ENCODE data around the gene PRKCE. TPM values are rescaled to one million over a fixed set of nuclear protein-coding genes. Genes with fewer than 3 reads are reported as not detected.

The PRKCE gene
- total RNA-seq, 1 donor from 2014 or later = 21.0 TPM

DNA sequence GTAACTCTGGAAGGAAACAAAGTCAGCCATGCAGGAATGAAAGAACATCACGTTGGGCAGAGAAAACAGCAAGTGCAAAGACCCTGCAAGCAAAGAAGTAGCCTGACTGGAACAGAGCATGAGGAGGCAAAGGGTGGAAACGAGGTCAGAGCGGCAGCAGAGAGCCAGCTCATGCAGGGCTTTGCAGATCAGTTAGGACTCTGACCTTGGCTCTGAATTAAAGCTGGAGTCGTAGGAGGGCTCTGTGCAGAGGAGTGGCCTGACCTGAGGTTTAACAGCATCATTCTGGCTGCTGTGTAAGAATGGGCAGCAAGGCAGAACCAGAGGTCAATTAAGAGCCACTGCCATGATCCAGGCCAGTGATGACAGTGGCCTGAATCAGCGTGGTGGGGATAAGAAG is 220.7 kb downstream of the PRKCE start:
- no peak for DNase-seq (ENCODE audit: low read depth)
- TF ChIP-seq, protein P1, sequence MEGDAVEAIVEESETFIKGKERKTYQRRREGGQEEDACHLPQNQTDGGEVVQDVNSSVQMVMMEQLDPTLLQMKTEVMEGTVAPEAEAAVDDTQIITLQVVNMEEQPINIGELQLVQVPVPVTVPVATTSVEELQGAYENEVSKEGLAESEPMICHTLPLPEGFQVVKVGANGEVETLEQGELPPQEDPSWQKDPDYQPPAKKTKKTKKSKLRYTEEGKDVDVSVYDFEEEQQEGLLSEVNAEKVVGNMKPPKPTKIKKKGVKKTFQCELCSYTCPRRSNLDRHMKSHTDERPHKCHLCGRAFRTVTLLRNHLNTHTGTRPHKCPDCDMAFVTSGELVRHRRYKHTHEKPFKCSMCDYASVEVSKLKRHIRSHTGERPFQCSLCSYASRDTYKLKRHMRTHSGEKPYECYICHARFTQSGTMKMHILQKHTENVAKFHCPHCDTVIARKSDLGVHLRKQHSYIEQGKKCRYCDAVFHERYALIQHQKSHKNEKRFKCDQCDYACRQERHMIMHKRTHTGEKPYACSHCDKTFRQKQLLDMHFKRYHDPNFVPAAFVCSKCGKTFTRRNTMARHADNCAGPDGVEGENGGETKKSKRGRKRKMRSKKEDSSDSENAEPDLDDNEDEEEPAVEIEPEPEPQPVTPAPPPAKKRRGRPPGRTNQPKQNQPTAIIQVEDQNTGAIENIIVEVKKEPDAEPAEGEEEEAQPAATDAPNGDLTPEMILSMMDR (IDR thresholded peaks at IDR 0.05; ENCODE audit: insufficient read depth, low read length, poor library complexity, severe bottlenecking) = no peak
- Histone ChIP-seq H3K4me3 (ENCODE audit: low read depth, low read length) (no peak overlapping the region), H3K27me3 (ENCODE audit: control insufficient read depth, insufficient read depth, low read length) (no peaks in the 10 kb centered on the region), H3K36me3 (ENCODE audit: control insufficient read depth, insufficient read depth, low read length) (no peaks in the 10 kb centered on the region)

GRCh38 chr2:45874344-45874743 is 222.9 kb downstream of the PRKCE start:
- TF ChIP-seq, protein P1 (IDR thresholded peaks at IDR 0.05; ENCODE audit: insufficient read depth, low read length, poor library complexity, severe bottlenecking) = no peak
- no peaks in the 10 kb centered on the region for H3K36me3 ChIP-seq (ENCODE audit: control insufficient read depth, insufficient read depth, low read length)
- no peak overlapping the region for H3K4me3 ChIP-seq (ENCODE audit: low read depth, low read length)
- DNase-seq (ENCODE audit: low read depth) = no peak
- no peaks in the 10 kb centered on the region for H3K27me3 ChIP-seq (ENCODE audit: control insufficient read depth, insufficient read depth, low read length)

DNA sequence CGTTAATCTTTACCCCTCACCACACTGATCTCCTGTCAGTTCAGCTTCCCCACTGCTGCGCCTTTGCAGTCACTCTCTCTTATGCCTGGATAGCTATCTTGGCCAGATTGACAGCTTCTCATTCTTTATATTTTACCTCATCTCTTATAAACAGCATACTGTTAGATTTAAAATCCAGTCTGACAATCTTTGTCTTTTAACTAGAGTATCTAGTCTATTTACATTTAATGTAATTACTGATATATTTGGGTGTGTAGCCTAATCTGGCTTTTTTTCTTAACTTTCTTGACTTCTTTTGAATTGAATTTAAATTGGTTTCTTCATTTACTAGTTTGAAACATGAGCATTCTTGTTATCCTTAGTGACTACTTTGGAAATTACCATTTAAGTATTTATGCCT is 225.1 kb downstream of the PRKCE start:
- H3K27me3 ChIP-seq (ENCODE audit: control insufficient read depth, insufficient read depth, low read length) = no peaks in the 10 kb centered on the region
- no peak for DNase-seq (ENCODE audit: low read depth)
- TF ChIP-seq, protein P1 (IDR thresholded peaks at IDR 0.05; ENCODE audit: insufficient read depth, low read length, poor library complexity, severe bottlenecking) = no peak
- no peak overlapping the region for H3K4me3 ChIP-seq (ENCODE audit: low read depth, low read length)
- H3K36me3 ChIP-seq (ENCODE audit: control insufficient read depth, insufficient read depth, low read length) = no peaks in the 10 kb centered on the region

GRCh38 chr2:45879406-45879805 is 227.9 kb downstream of the PRKCE start:
- Histone ChIP-seq H3K36me3 (ENCODE audit: control insufficient read depth, insufficient read depth, low read length) (no peaks in the 10 kb centered on the region), H3K4me3 (ENCODE audit: low read depth, low read length) (no peak overlapping the region), H3K27me3 (ENCODE audit: control insufficient read depth, insufficient read depth, low read length) (no peaks in the 10 kb centered on the region)
- DNase-seq (ENCODE audit: low read depth) = no peak
- TF ChIP-seq, protein P1 (IDR thresholded peaks at IDR 0.05; ENCODE audit: insufficient read depth, low read length, poor library complexity, severe bottlenecking) = no peak

- Histone ChIP-seq H3K27me3 (ENCODE audit: control insufficient read depth, insufficient read depth, low read length) (no peaks in the 10 kb centered on the region), H3K36me3 (ENCODE audit: control insufficient read depth, insufficient read depth, low read length) (no peaks in the 10 kb centered on the region), H3K4me3 (ENCODE audit: low read depth, low read length) (no peak overlapping the region)
- TF ChIP-seq, protein P1 (IDR thresholded peaks at IDR 0.05; ENCODE audit: insufficient read depth, low read length, poor library complexity, severe bottlenecking) = no peak
- no peak for DNase-seq (ENCODE audit: low read depth)
These were observed 228.5 kb downstream of the PRKCE start for GRCh38 chr2:45879936-45880335.

GRCh38 chr2:45881970-45882581 is 230.6 kb downstream of the PRKCE start:
- no peaks in the 10 kb centered on the region for H3K36me3 ChIP-seq (ENCODE audit: control insufficient read depth, insufficient read depth, low read length)
- TF ChIP-seq, protein P1 (IDR thresholded peaks at IDR 0.05; ENCODE audit: insufficient read depth, low read length, poor library complexity, severe bottlenecking) = no peak
- no peak overlapping the region for H3K4me3 ChIP-seq (ENCODE audit: low read depth, low read length)
- H3K27me3 ChIP-seq (ENCODE audit: control insufficient read depth, insufficient read depth, low read length) = no peaks in the 10 kb centered on the region
- no peak for DNase-seq (ENCODE audit: low read depth)
